ENCODE data around the gene EPB42. TPM values are rescaled to one million over a fixed set of nuclear protein-coding genes. Genes with fewer than 3 reads are reported as not detected.

EPB42 gene
- total RNA-seq, 2 donors from 2014 or later = not detected

DNA sequence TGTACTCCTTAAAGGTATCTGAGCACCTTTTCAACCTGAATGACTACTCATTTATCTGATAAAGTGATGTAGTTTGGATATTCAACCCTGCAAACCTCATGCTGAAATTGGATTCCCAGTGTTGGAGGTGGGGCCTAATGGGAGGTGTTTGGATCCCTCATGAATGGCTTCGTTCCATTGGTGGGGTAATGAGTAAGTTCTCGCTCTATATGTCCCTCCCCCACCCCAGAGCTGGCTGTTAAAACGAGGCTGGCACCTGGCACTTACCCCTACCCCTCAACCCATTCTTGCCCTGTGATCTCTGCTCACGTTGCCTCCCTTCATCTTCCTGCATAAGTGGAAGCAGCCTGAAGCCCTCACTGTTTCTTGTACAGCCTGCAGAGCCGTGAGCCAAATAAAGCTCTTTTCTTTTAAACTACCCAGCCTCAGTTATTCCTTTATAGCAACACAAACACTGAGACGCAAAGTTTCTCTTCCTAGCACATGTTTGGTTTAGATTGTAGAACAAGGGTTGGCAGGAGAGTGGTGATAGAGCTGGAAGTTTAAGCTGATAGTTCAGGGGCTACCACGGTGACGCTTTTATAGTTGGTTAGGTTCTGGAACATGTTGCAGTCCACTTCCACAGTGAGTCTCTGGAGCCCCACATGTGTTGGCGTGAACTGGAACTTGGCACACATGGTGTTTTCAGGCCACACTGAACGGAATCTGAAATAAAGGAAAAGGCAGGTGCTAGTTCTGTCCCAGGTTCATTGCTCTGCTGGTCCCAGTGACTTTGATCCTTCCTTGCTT, 23.9 kb downstream of the EPB42 start:
- H3K9me3 ChIP-seq (ENCODE audit: control insufficient read depth, low read length) = peaks cover 6% of the 10 kb centered on the region
- peaks cover 26% of the 10 kb centered on the region for H3K9me3 Mint-ChIP-seq
- no peaks in the 10 kb centered on the region for H3K4me1 ChIP-seq (ENCODE audit: control insufficient read depth, insufficient read depth, low read length)
- no peak for DNase-seq
- no peak overlapping the region for H3K4me3 Mint-ChIP-seq
- H3K4me1 Mint-ChIP-seq = no peaks in the 10 kb centered on the region
- no peaks in the 10 kb centered on the region for H3K27me3 ChIP-seq (ENCODE audit: control insufficient read depth, insufficient read depth, low read length, poor library complexity, severe bottlenecking)
- peaks cover 58% of the 10 kb centered on the region for H3K36me3 Mint-ChIP-seq (ENCODE audit: low read depth)
- H3K27me3 Mint-ChIP-seq (ENCODE audit: insufficient read depth) = no peaks in the 10 kb centered on the region
- no peak overlapping the region for H3K27ac Mint-ChIP-seq
- H3K27ac ChIP-seq (ENCODE audit: low read depth, low read length) = no peak overlapping the region
- WGBS, 2 experiments (ENCODE audit: insufficient coverage in 1 of 2, insufficient read length in 1 of 2) = 93 to 95% methylated on average over 6 to 10 of the region's 10 CpGs
- TF ChIP-seq, protein P1, sequence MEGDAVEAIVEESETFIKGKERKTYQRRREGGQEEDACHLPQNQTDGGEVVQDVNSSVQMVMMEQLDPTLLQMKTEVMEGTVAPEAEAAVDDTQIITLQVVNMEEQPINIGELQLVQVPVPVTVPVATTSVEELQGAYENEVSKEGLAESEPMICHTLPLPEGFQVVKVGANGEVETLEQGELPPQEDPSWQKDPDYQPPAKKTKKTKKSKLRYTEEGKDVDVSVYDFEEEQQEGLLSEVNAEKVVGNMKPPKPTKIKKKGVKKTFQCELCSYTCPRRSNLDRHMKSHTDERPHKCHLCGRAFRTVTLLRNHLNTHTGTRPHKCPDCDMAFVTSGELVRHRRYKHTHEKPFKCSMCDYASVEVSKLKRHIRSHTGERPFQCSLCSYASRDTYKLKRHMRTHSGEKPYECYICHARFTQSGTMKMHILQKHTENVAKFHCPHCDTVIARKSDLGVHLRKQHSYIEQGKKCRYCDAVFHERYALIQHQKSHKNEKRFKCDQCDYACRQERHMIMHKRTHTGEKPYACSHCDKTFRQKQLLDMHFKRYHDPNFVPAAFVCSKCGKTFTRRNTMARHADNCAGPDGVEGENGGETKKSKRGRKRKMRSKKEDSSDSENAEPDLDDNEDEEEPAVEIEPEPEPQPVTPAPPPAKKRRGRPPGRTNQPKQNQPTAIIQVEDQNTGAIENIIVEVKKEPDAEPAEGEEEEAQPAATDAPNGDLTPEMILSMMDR (conservative IDR thresholded peaks at IDR 0.05) = no peak
- H3K9ac ChIP-seq (ENCODE audit: extremely low read depth, low read length, poor library complexity, severe bottlenecking) = no peak overlapping the region
- H3K4me3 ChIP-seq (ENCODE audit: low read length) = no peak overlapping the region
- H3K36me3 ChIP-seq (ENCODE audit: control insufficient read depth, insufficient read depth, low read length) = peaks cover 44% of the 10 kb centered on the region

GRCh38 chr15:43194795-43195194, 26.0 kb downstream of the EPB42 start:
- peaks cover 25% of the 10 kb centered on the region for H3K9me3 Mint-ChIP-seq
- H3K27ac Mint-ChIP-seq = no peak overlapping the region
- H3K9me3 ChIP-seq (ENCODE audit: control insufficient read depth, low read length) = peaks cover 6% of the 10 kb centered on the region
- no peaks in the 10 kb centered on the region for H3K27me3 ChIP-seq (ENCODE audit: control insufficient read depth, insufficient read depth, low read length, poor library complexity, severe bottlenecking)
- H3K36me3 Mint-ChIP-seq (ENCODE audit: low read depth) = peaks cover 68% of the 10 kb centered on the region
- peaks cover 64% of the 10 kb centered on the region for H3K36me3 ChIP-seq (ENCODE audit: control insufficient read depth, insufficient read depth, low read length)
- H3K4me1 ChIP-seq (ENCODE audit: control insufficient read depth, insufficient read depth, low read length) = no peaks in the 10 kb centered on the region
- H3K9ac ChIP-seq (ENCODE audit: extremely low read depth, low read length, poor library complexity, severe bottlenecking) = no peak overlapping the region
- H3K4me3 ChIP-seq (ENCODE audit: low read length) = no peak overlapping the region
- WGBS, 2 experiments (ENCODE audit: insufficient coverage in 1 of 2, insufficient read length in 1 of 2) = 100% methylated on average over 1 of the region's 2 CpGs; no CpG with 5 or more reads in 1 of the 2 experiments
- H3K27me3 Mint-ChIP-seq (ENCODE audit: insufficient read depth) = no peaks in the 10 kb centered on the region
- H3K27ac ChIP-seq (ENCODE audit: low read depth, low read length) = no peak overlapping the region
- no peak for DNase-seq
- H3K4me3 Mint-ChIP-seq = no peak overlapping the region
- TF ChIP-seq, protein P1 (conservative IDR thresholded peaks at IDR 0.05) = no peak
- H3K4me1 Mint-ChIP-seq = no peaks in the 10 kb centered on the region

DNA sequence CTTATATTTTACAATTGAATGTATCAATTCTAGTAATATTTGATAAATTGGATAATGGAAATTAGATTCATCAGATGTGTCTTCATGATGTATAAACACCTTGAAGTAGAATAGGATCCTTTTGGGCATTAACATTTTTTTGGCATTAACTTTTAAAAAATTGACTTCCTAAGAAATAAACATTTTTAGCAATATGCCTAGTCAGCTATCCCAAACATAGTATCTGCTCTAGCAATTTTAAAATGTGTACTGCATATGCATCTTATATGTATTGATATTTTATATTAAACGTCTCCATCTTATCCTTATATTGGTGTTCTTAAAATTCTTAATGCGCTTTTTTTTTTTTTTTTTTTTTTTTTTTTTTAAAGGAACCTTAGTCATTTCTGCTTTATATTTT, 27.1 kb downstream of the EPB42 start:
- Mint-ChIP-seq H3K9me3 (peaks cover 14% of the 10 kb centered on the region), H3K4me1 (no peaks in the 10 kb centered on the region), H3K27ac (no peak overlapping the region), H3K36me3 (ENCODE audit: low read depth) (peaks cover 66% of the 10 kb centered on the region), H3K27me3 (ENCODE audit: insufficient read depth) (no peaks in the 10 kb centered on the region), H3K4me3 (no peak overlapping the region)
- no CpG with 5 or more reads among the region's 2 CpGs for WGBS, 2 experiments (ENCODE audit: insufficient coverage in 1 of 2, insufficient read length in 1 of 2)
- no peak overlapping the region for H3K9ac ChIP-seq (ENCODE audit: extremely low read depth, low read length, poor library complexity, severe bottlenecking)
- no peaks in the 10 kb centered on the region for H3K27me3 ChIP-seq (ENCODE audit: control insufficient read depth, insufficient read depth, low read length, poor library complexity, severe bottlenecking)
- peaks cover 6% of the 10 kb centered on the region for H3K9me3 ChIP-seq (ENCODE audit: control insufficient read depth, low read length)
- H3K4me3 ChIP-seq (ENCODE audit: low read length) = no peak overlapping the region
- DNase-seq = no peak
- no peaks in the 10 kb centered on the region for H3K4me1 ChIP-seq (ENCODE audit: control insufficient read depth, insufficient read depth, low read length)
- TF ChIP-seq, protein P1 (conservative IDR thresholded peaks at IDR 0.05) = no peak
- no peak overlapping the region for H3K27ac ChIP-seq (ENCODE audit: low read depth, low read length)
- peaks cover 72% of the 10 kb centered on the region for H3K36me3 ChIP-seq (ENCODE audit: control insufficient read depth, insufficient read depth, low read length)
